ENCODE data around the gene NME1. TPM values are rescaled to one million over a fixed set of nuclear protein-coding genes. Genes with fewer than 3 reads are reported as not detected.
"Not testable (repeated sequence)": the region's sequence is repeated elsewhere in the genome, so short reads cannot be mapped to it uniquely, and the experiment has no call there.

The NME1 gene
- total RNA-seq, 1 experiment from 2014 or later, result 238 TPM

DNA sequence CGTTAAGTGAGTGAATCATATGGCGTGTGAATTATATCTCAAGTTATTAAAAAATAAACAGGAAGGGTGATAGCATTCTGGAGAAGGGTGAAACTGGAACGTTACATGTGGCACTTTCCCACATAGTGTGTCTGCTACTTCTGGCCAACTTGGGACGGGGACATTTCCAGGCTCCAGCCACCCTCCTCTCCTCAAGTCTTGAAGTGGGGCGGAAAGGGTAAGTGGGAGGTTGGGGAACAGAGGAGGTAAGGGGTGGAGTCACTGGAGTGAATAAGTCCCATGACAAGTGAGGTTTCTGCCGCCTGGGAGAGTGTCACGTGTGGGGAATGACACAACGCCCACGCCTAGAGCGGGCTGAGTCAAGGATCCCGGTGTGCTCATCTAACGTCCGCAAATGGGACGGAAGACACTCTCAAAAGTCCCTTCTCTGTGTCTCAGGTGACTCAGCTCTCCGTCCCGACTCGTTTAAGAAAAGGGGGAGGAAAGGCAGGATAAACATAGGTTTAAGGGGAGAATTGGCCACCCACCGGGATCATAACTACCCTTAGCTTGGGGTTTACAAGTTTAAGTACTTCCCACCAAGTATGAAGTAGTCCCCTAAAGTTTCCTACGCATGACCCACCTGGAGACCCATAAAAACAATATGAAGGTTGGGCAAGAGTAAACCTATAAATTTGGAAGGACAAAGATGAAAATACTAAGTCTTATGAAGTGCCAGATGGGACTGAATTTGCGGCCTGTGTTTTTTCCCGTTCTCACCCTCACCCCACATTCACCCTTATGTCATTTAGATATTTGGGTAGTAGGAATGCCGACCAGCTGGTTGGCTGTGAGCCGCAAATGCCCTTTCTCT is 31.5 kb upstream of the NME1 start (continued):
- TF ChIP-seq ESRRA (CRISPR knock-in tag; IDR thresholded peaks at IDR 0.05; ENCODE audit: borderline replicate concordance) (no peak), ETV6 (CRISPR knock-in tag; IDR thresholded peaks at IDR 0.05) (peak; percentile 34; the same call in 1 of the 2 replicates), TEAD1 (CRISPR knock-in tag; IDR thresholded peaks at IDR 0.05) (0 out of 2 replicates have a peak, but pooled peaks have one; percentile 29), SP1 (CRISPR knock-in tag; conservative IDR thresholded peaks at IDR 0.05) (no peak; the same call in 1 of the 2 replicates), HMGXB4 (CRISPR knock-in tag; IDR thresholded peaks at IDR 0.05) (0 out of 2 replicates have a peak, but pooled peaks have one; percentile 1), IRF2 (CRISPR knock-in tag; IDR thresholded peaks at IDR 0.05; ENCODE audit: borderline replicate concordance, low read depth) (no peak), USF1 (CRISPR knock-in tag; IDR thresholded peaks at IDR 0.05) (peak; percentile 89), E2F1 (CRISPR knock-in tag; IDR thresholded peaks at IDR 0.05) (no peak), CBFB (CRISPR knock-in tag; IDR thresholded peaks at IDR 0.05; ENCODE audit: low read depth) (no peak), SOX15 (CRISPR knock-in tag; IDR thresholded peaks at IDR 0.05) (no peak), ARID4B (CRISPR knock-in tag; IDR thresholded peaks at IDR 0.05; ENCODE audit: borderline replicate concordance) (peak; percentile 60; the same call in 1 of the 2 replicates)
- TF ChIP-seq, protein P1, sequence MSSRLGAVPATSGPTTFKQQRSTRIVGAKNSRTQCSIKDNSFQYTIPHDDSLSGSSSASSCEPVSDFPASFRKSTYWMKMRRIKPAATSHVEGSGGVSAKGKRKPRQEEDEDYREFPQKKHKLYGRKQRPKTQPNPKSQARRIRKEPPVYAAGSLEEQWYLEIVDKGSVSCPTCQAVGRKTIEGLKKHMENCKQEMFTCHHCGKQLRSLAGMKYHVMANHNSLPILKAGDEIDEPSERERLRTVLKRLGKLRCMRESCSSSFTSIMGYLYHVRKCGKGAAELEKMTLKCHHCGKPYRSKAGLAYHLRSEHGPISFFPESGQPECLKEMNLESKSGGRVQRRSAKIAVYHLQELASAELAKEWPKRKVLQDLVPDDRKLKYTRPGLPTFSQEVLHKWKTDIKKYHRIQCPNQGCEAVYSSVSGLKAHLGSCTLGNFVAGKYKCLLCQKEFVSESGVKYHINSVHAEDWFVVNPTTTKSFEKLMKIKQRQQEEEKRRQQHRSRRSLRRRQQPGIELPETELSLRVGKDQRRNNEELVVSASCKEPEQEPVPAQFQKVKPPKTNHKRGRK (CRISPR knock-in tag; IDR thresholded peaks at IDR 0.05; ENCODE audit: borderline replicate concordance), result no peak

GRCh38 chr17:51122473-51123115 is 30.8 kb upstream of the NME1 start:
- Mint-ChIP-seq H3K4me3 (peak overlapping the region; percentile 96), H3K27ac (peak overlapping the region; percentile 99), H3K4me1 (peaks cover 24% of the 10 kb centered on the region)
- ChIA-PET CTCF (interaction anchor here (1.0 kb wide), 1 partner anchor 43 kb away, joined by 3 read pairs; the partner anchor contains the start of gene NME2), POLR2A (interaction anchor here (1.0 kb wide), 1 partner anchor 31 kb away, joined by 4 read pairs; the partner anchor contains the start of gene NME1)
- H3K36me3 Mint-ChIP-seq; H3K27me3 Mint-ChIP-seq (ENCODE audit: low read depth); DNase-seq (ENCODE audit: low spot score); ATAC-seq; H3K9me3 Mint-ChIP-seq: not testable (repeated sequence)

All from WTC11 (cell line).